Measurements from ENCODE around the gene CAP1.

DNA sequence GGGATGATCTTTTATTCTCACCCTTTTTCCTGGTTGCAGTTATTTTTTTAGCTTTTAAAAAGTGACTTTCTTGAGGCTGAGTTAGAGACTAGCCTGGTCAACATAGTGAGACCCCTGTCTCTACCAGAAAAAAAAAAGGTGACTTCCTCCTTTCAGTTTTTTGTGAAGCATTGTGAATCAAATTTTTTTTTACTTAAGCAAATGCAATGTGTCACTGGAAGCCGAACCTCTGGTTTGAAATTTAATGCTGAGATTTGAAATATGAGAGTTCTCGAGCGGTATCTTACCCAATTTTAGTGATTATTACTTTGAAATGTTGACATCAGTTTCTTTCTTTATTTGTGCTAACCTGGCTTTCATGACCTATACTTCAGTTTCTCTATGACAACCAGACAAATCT lies 3.6 kb downstream of the CAP1 start:
- TF ChIP-seq, protein P1, sequence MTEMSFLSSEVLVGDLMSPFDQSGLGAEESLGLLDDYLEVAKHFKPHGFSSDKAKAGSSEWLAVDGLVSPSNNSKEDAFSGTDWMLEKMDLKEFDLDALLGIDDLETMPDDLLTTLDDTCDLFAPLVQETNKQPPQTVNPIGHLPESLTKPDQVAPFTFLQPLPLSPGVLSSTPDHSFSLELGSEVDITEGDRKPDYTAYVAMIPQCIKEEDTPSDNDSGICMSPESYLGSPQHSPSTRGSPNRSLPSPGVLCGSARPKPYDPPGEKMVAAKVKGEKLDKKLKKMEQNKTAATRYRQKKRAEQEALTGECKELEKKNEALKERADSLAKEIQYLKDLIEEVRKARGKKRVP (CRISPR knock-in tag; IDR thresholded peaks at IDR 0.05): no peak
- TF ChIP-seq BHLHE40 (IDR thresholded peaks at IDR 0.05; ENCODE audit: low read length): no peak
- TF ChIP-seq NR3C1 (CRISPR knock-in tag; IDR thresholded peaks at IDR 0.05): no peak
- TF ChIP-seq NRL (CRISPR knock-in tag; IDR thresholded peaks at IDR 0.05; ENCODE audit: borderline replicate concordance): no peak
- TF ChIP-seq TGIF2 (CRISPR knock-in tag; IDR thresholded peaks at IDR 0.05): no peak
- TF ChIP-seq ZNF431 (CRISPR knock-in tag; IDR thresholded peaks at IDR 0.05; ENCODE audit: borderline replicate concordance, low read depth): no peak
